DMS 273 treated with DMSO at 0.1 percent for 48 hours (cell line): ENCODE results near the gene EML6.

Source experiments
- DNase-seq: peaks from one replicate; lab custom pipeline; 2025; lab: John Stamatoyannopoulos, UW

Gene EML6

GRCh38 chr2:54706622-54707021 lies 16.8 kb upstream of the EML6 start:
- no peak for DNase-seq

GRCh38 chr2:54708584-54709335 lies 14.7 kb upstream of the EML6 start:
- no peak for DNase-seq

DNA sequence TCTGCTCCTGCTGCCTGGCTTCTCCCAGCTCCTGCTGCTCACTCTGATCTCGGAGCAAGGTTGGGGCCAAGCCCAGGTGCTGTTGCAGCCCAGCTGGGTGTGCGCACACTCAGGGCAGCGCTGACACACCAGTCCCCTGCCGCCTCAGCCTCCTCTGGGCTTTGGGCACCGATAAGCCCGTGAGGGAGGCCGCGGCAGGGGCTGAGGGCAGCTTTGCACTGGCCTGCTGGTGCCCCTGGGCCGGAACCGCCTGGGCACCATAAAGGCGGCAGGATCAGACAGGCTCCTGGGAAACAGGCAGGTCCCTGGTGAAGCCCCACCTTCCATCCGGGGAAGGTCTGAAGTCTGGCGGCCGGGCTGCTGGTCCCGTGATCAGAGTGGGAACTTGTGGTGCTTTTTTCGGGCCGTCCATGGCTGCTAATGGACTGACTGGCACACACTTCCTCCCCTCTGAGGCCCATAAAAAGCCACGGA lies 14.1 kb upstream of the EML6 start:
- DNase-seq, result no peak

GRCh38 chr2:54710216-54710615 lies 13.2 kb upstream of the EML6 start:
- DNase-seq, result no peak

- no peak for DNase-seq
Observed at GRCh38 chr2:54712516-54712915, 10.9 kb upstream of the EML6 start.

DNA sequence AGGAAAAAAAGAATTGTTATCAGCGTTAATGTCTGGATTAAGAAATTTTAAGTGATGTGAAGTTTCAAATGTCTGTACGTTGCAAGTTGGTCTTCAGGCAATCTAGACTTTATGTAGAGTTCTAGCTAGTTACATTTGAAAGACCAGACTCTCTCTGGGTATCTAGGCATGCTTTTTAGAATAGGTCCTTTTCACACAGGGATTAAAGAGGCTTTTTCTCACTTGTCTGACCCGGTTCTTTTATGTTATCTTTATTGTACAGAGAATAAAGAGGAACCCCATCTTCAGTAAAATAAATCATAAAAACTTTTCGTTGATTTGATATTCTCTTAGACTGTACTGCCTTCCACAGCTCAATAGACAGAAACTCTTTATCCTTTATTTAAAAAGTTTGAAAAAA lies 8.5 kb upstream of the EML6 start:
- DNase-seq, result no peak

- DNase-seq, result no peak
Observed at GRCh38 chr2:54716375-54716774, 7.1 kb upstream of the EML6 start.

- DNase-seq, result no peak
Observed at GRCh38 chr2:54720563-54720962, 2.9 kb upstream of the EML6 start.

DNA sequence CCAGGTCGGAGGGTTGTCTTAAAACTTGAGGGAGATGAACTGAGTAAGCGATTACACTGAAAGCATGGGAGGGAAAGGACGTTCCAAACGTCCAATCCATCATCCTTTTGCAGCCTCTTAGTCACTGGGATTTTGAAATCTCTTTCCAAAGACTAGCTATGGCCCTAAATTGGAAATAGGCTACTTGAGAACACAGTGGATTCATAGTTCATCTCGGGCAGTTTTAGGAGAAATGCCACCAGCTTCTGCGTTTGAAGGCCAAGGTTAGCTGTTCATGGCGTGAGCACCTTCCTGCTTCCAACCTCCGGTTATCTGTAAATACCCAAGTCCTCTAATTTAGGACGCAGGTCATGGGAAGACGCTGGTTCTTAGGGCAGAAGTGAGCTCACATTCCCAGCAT lies 821 bp upstream of the EML6 start:
- no peak for DNase-seq

GRCh38 chr2:54723996-54724559 lies 616 bp downstream of the EML6 start:
- no peak for DNase-seq

GRCh38 chr2:54724560-54725342 lies 1.3 kb downstream of the EML6 start:
- no peak for DNase-seq

DNA sequence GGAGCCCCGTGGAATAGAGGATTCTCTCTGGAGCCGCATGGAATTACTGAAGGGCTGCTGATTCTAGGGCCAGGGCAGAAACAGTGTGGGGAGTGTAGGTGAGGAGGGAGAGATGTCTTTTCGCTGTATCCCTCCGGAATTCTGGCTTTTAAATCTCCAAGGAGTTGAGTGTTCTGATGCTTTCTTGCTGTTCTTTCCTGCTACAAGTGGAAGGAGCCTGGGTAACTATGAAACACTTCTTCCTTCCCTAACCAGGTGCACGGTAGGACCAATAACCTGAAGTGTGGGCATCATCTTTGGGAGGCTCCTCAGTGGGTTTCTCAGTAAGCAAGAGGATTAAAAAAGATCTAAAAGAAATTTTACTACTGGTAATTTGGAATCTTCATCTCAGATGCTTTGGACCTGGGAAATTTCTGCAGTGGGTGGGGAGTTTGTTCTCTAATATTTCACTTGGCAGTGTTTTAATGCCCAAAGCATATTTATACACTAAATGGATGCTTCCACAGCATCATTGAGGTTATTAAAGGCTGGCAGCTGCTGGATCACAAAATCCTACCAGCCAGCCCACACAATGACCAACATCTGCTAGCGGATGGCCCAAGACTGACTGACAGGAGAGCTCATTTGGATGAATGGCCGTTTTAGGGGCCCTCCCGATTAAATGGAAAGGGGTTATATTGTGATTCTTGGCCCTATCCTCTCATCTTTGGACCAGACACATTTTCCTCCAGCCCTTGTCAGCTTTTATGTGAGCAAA lies 2.1 kb downstream of the EML6 start:
- DNase-seq, result no peak

GRCh38 chr2:54726431-54726830 lies 3.0 kb downstream of the EML6 start:
- no peak for DNase-seq

DNA sequence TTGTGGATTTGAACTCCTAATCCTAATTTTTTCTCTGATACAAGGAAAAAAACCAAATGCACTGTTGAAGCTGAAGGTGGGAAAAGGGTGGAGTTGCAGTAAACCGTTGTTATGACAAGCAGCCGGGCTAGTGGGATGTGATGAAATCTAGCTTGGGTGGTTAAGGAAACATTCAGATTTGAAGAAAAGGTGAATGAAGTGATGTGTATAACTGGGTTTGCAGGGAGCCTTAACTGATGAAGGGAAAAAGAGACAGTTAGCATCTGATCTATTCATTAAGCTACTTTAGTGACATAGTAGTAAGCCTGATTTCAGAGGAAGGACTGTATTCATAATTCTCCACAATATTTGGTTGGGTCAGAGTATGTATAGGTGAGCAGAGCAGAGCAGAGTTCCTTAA lies 3.5 kb downstream of the EML6 start:
- DNase-seq, result no peak

DNA sequence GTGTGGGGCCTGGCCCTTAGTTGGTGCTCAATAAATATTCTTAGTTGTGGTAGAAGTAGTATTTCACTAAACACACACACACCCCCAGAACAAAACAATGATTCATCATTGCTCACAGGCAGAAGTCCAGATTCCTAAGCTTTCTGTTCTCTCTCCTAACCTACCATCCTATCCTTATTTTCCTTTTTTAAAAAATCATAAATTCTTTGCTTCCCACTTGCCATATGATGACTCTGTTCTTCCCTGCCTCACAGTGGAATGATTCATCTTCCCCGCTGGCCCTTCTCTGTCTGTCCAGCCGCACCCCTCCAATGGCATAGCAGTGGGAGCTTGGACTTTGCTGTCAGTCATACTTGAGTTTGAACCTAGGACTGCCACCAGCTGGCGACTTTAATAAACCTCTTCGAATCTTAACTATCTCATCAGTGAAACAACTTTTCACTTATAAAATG lies 5.2 kb downstream of the EML6 start:
- no peak for DNase-seq

DNA sequence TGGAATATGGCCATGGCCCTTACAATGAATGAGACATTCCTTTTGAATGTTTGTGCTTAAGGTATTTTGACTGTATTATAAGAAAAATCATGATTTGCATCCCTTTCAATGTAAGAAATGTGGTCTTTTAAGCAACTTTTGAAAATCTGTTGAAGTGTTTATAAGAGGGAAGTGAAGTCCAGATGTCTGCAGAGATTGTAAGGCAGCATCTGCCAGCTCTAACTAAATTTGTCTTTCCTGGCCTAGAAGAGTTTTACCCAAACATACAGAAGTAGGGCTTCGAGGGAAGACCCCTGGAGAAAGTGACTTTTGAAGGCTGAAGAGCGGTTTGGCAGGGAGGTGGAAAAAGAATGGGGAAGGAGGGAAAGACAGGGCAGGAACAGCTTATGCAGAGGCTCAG lies 12.2 kb downstream of the EML6 start:
- no peak for DNase-seq

DNA sequence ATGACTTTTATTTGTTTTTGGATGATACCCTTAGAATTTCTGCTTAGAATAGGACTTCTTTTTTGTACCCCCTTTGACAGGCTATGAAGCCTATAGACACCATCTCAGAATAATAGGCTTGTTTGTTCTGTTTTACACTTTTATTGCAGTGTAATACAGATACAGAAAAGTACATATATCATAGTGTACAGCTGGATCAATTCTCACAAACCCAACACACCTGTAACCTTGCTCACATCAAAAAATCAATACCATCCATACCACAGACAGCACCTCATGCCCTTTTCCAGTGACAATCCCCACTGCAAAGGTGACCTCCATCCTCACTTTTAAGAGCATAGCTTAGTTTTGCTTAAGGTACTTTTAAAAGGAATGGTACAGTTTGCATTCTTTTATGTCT lies 14.8 kb downstream of the EML6 start:
- DNase-seq, result no peak

DNA sequence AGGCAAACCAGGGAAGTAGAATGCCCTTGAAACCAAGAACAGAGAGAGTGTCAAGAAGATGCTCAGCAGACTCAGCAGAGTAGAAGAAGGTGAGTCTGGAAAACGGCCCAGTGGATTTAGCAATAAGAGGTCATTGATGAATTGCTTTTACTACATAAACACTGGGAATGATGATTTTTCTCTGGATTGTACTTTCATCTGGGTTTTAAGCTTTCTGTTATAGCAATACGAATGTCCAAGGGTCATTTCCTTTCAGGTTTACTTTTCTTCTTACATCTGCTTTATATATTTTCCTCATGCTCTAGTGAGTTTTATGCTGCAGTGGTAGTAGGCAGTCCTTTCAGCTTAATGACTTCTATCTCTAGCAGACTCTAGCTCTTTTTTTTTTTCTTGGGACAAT lies 16.9 kb downstream of the EML6 start:
- no peak for DNase-seq

DNA sequence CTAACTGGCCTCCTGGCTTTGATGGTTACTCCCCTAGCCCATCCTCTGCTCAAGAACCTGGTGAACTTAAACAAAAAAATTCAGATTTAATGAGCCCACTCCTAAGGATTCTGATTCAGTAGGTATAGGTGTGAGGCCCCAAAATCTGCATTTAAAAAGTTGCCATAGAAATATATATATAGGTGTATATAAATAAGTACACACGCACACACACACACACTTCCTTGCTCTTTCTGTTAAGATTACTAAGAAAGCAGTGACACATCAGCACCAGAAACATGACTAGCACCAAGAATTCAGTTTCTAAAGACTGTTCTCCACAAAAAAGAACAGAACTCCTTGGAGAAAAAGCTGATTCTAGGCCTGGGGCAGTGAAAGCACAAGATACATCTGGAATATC lies 17.8 kb downstream of the EML6 start:
- DNase-seq, result no peak

- DNase-seq, result no peak
Observed at GRCh38 chr2:54750040-54750439, 26.6 kb downstream of the EML6 start.

DNA sequence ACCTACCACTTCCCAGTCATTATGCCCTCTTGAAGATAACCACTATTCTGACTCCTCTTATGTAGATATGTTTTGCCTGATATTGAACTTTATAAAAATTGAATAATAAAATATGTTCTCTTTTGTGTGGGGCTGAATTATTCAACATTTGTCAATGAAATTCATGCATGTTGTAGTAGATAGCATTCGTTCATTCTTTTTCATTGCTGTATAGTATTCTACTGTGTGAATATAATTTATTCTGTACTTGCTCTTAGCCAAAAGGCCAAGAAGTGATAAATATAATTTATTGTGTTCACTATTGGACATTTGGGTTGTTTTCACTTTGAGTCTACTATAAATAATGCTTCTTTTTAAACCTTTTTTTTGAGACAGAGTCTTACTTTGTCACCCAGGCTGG lies 29.0 kb downstream of the EML6 start:
- DNase-seq, result no peak

DNA sequence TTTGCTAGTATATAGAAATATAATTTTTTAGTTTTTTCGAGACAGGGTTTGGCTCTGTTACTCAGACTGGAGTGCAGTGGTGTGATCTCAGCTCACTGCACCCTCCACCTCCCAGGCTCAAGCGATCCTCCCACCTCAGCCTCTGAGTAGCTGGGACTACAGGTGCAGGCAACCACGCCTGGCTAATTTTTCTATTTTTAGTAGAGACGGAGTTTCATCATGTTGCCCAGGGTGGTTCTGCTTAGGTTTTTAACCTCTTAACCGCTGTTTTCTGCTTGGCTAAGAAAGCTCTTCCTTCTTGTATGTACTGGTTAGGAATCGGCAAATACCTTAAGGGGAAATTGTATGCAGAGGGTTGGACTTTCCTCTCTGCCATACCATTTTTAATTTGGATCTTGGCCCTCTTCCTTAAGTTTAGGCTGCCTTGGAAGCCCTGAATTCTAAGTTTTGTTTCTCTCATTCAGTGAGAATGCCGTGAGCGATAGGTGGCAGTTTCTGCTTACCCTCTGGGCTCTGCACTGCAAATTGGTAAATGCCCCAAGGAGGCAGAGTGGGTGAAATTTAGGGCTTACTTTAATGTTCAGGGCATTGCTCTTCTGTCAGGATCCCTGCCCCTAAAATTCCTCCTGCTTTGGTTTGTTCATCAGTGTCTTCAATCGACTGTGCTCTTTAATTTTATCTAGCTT lies 32.3 kb downstream of the EML6 start:
- no peak for DNase-seq
